RWPE1 (cell line): ENCODE data around the gene PRKN.

ENCODE experiments used
- CTCF ChIA-PET: fragments of 350-600 bp; sonication (Branson Sonifier 250); formaldehyde crosslinking; extraction: SDS; loops from one replicate; lab custom pipeline; 2021; lab: Yijun Ruan, JAX
- POLR2A ChIA-PET: fragments of 400-600 bp; formaldehyde crosslinking; extraction: SDS; loops from one replicate; lab custom pipeline; 2020; ENCODE audit warnings: antibody characterized with exemption; ENCODE audit not compliant: low non-redundant PET; lab: Yijun Ruan, JAX
- DNase-seq: peaks from one replicate; pipeline ENCODE4 v3.0.0; 2012; ENCODE audit warnings: low spot score
- H3K27ac ChIP-seq: fragments of 450-650 bp; 2 replicates; pipeline ENCODE4 v1.5.1; 2017
- CTCF ChIP-seq: fragments of 450-650 bp; conservative IDR thresholded peaks from 2 replicates; pipeline ENCODE4 v1.5.1; 2017; ENCODE audit warnings: low read depth, mild to moderate bottlenecking

PRKN gene

GRCh38 chr6:161299726-161300125 is 1427.8 kb downstream of the PRKN start:
- CTCF ChIA-PET: no interaction called here
- no peak overlapping the region for H3K27ac ChIP-seq
- TF ChIP-seq CTCF: no peak
- POLR2A ChIA-PET: no interaction called here
- no peak for DNase-seq
